Activated naive CD8-positive, alpha-beta T cell (primary cell): ENCODE data around the gene MAP1LC3B.
"Not testable (repeated sequence)": the region's sequence is repeated elsewhere in the genome, so short reads cannot be mapped to it uniquely, and the experiment has no call there.

Experiments
- H3K27ac Mint-ChIP-seq: one replicate; pipeline ENCODE4 v1.8.0; 2021; ENCODE audit warnings: mixed read lengths
- H3K27me3 Mint-ChIP-seq: one replicate; pipeline ENCODE4 v1.8.0; 2021; ENCODE audit warnings: mixed read lengths
- H3K36me3 Mint-ChIP-seq: one replicate; pipeline ENCODE4 v1.8.0; 2021; ENCODE audit warnings: mixed read lengths
- H3K4me1 Mint-ChIP-seq: one replicate; pipeline ENCODE4 v1.8.0; 2021; ENCODE audit warnings: low read depth, mixed read lengths
- H3K4me3 Mint-ChIP-seq: one replicate; pipeline ENCODE4 v1.8.0; 2021; ENCODE audit warnings: mild to moderate bottlenecking, mixed read lengths
- H3K9me3 Mint-ChIP-seq: one replicate; pipeline ENCODE4 v1.8.0; 2021; ENCODE audit warnings: low read depth, mixed read lengths

Gene MAP1LC3B

GRCh38 chr16:87368029-87368770, 23.9 kb upstream of the MAP1LC3B start:
- Mint-ChIP-seq H3K9me3 (no peaks in the 10 kb centered on the region), H3K27me3 (no peaks in the 10 kb centered on the region), H3K4me3 (no peak overlapping the region), H3K36me3 (peaks cover 5% of the 10 kb centered on the region), H3K27ac (peak overlapping the region; percentile 68), H3K4me1 (peaks cover 54% of the 10 kb centered on the region)

DNA sequence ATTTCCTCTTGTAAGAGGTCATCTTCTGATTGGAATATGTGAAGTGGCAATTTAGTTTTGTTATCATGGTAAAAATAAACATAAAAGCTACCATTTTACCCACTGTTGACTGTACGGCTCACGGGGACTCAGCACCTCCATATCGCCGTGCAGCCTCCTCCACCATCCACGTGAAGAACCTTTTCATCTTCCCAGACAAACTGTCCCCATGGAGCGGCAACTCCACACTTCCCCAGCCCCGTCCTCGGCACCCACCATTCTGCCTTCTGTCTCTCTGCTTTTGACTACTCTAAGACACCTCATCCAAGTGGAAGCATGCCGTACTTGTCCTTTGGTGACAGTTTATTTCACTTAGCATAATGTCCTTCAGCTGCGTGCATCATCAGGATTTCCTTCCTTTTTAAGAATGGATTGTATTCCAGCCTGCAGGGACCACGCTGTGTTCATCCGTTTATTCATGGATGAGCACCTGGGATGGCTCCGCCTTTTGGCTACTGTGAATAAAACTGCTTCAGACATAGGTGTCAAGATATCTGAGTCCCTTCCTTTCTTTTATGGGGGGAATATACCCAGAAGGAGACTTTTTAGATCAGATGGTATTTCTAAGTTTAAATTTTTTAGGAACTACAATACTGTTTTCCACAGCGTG, 22.9 kb upstream of the MAP1LC3B start:
- Mint-ChIP-seq H3K36me3 (peaks cover 2% of the 10 kb centered on the region), H3K4me1 (peaks cover 51% of the 10 kb centered on the region), H3K4me3 (no peak overlapping the region), H3K27me3 (no peaks in the 10 kb centered on the region), H3K27ac (no peak overlapping the region), H3K9me3 (no peaks in the 10 kb centered on the region)

DNA sequence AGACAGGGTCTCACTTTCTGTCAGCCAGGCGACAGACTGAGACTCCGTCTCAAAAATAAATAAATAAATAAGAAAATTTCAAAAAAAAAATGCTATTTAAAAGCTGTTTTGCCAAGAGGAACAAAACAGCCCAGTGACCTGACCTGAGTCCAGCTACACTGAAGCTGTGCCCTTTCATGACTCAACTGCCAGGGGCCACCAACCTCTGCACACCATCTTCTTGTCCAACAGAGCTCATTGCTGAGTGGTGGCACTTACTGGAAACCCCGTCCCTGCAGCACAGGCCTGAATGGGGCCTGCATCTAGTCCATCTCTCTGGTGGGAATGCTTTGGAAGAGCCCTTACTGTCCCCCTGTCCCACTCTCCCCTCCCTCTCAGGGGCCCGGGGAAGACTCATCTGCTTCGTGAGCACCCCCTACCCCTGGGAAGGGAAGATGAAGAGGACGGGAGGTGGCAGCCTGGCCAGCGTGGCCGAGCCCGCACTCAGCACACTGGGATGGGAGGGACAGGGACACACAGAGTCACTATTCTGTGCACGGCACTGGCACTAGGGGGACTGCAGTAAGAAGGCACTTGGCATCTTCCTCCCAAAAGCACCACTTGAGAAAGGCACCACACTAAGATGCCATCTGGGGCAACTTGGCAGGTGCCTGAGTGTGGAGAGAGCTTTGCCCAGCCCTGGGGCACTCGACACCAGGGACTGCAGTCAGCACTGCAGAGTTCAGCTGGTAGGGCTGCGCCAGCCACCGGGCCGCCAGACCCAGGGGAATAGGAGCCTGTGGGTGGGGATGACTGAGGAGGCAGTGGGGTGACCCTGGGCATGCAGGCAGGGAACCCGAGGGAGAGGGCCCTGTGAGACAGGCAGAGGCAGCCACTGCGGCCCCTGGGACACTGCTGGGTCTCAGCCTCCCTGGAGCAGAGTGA, 22.1 kb upstream of the MAP1LC3B start:
- peaks cover 2% of the 10 kb centered on the region for H3K36me3 Mint-ChIP-seq
- no peaks in the 10 kb centered on the region for H3K9me3 Mint-ChIP-seq
- H3K4me3 Mint-ChIP-seq, result no peak overlapping the region
- H3K27me3 Mint-ChIP-seq, result no peaks in the 10 kb centered on the region
- H3K4me1 Mint-ChIP-seq, result peaks cover 45% of the 10 kb centered on the region
- no peak overlapping the region for H3K27ac Mint-ChIP-seq

DNA sequence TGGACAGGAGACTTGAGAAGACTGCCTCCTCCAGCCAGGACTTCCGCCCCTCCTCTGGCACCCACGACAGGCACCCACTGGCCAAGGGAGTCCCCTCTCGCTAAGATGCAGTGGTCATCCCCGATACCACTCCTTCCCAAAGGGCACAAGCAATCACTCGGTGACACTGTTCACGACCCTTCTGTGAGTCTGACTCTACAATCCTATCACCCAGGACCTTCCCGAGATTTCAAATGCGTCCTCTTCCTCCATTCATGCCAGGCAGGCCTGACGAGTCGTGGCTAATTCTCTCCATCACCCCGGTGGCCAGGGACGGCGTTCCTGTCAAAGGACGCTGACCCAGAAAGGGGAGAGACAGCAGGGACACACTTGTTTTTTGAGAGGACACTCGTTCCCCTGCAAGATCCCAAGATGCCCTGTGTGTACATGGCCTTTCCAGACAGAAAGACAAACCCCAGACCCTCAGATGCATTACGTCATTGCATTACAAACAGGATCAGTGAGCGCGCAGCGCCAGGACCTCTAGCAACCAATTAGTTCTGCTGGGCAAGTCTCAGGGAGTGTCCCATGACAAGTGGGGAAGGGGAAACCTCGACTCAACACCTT, 20.8 kb upstream of the MAP1LC3B start:
- no peak overlapping the region for H3K27ac Mint-ChIP-seq
- H3K9me3 Mint-ChIP-seq, result no peaks in the 10 kb centered on the region
- H3K27me3 Mint-ChIP-seq, result no peaks in the 10 kb centered on the region
- H3K36me3 Mint-ChIP-seq, result peaks cover 2% of the 10 kb centered on the region
- no peak overlapping the region for H3K4me3 Mint-ChIP-seq
- H3K4me1 Mint-ChIP-seq, result peaks cover 50% of the 10 kb centered on the region

DNA sequence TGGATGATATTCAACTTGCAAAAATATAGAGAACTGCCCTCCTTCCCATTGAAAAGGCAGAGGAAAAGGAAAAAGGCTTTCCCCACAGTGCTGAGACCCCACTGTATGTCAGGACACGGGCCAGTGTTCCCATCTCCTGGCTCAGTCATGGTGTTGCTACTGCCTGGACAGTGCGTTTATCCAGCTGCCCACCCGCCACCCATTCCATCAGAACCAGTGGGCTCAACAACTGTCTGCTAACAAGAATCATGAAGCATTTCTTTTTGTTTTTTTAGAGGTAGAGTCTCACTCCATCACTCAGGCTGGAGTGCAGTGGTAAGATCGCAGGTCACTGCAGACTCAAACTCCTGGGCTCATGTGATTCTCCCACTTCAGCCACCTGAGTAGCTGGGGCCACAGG, 19.8 kb upstream of the MAP1LC3B start:
- Mint-ChIP-seq H3K27me3 (no peaks in the 10 kb centered on the region), H3K4me3 (no peak overlapping the region), H3K27ac (no peak overlapping the region), H3K9me3 (no peaks in the 10 kb centered on the region), H3K36me3 (peaks cover 2% of the 10 kb centered on the region), H3K4me1 (peaks cover 52% of the 10 kb centered on the region)

DNA sequence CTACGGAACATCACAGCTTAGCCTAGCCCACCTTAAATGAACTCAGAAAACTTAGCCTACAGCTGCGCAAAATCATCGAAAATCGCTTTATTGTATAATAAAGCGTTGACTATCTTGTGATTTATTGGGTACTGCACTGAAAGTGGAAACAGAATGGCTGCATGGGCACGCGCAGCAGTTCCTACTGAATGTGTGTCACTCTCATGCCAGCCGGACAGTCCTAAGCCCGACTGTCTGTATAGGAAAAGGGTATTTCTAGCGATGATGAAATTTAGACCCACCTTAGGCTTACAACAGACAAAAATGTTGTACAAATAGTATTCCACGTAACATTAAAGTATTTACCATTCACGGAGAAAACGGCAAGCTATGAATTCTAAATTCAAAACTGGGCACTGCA, 17.8 kb upstream of the MAP1LC3B start:
- H3K4me1 Mint-ChIP-seq, result peaks cover 46% of the 10 kb centered on the region
- peaks cover 2% of the 10 kb centered on the region for H3K36me3 Mint-ChIP-seq
- H3K27ac Mint-ChIP-seq, result no peak overlapping the region
- H3K4me3 Mint-ChIP-seq, result no peak overlapping the region
- no peaks in the 10 kb centered on the region for H3K27me3 Mint-ChIP-seq
- no peaks in the 10 kb centered on the region for H3K9me3 Mint-ChIP-seq

GRCh38 chr16:87375426-87376135, 16.6 kb upstream of the MAP1LC3B start:
- no peak overlapping the region for H3K27ac Mint-ChIP-seq
- no peaks in the 10 kb centered on the region for H3K27me3 Mint-ChIP-seq
- H3K4me1 Mint-ChIP-seq, result peaks cover 48% of the 10 kb centered on the region

GRCh38 chr16:87376660-87377059, 15.5 kb upstream of the MAP1LC3B start:
- no peaks in the 10 kb centered on the region for H3K27me3 Mint-ChIP-seq
- peaks cover 53% of the 10 kb centered on the region for H3K4me1 Mint-ChIP-seq
- no peaks in the 10 kb centered on the region for H3K9me3 Mint-ChIP-seq
- H3K4me3 Mint-ChIP-seq, result no peak overlapping the region
- H3K36me3 Mint-ChIP-seq, result peaks cover 4% of the 10 kb centered on the region
- no peak overlapping the region for H3K27ac Mint-ChIP-seq

More at GRCh38 chr16:87375426-87376135, 16.6 kb upstream of the MAP1LC3B start:
- no peak overlapping the region for H3K4me3 Mint-ChIP-seq
- no peaks in the 10 kb centered on the region for H3K9me3 Mint-ChIP-seq
- H3K36me3 Mint-ChIP-seq, result peaks cover 2% of the 10 kb centered on the region

DNA sequence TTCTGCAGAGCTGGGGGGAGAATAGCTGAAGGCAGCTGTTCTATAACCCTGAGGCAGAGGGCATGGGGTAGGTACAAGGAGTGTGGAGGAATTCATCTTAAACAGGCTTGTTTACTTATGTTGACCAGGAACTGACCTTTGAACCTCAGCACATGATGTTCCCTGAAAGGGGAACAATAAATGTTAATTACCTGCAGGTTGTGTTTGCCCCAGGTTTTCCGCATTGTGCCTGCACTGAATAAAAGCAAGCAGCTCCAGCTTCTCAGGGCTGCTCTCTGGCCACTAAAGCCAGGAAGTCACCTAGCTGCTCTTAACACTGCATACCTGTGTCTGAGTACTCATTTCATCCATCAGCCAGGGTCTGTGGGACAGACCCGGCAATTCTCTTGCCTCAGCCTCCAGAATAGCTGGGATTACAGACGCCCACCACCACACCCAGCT, 12.8 kb upstream of the MAP1LC3B start:
- not testable (repeated sequence) for H3K9me3 Mint-ChIP-seq, H3K36me3 Mint-ChIP-seq, H3K27me3 Mint-ChIP-seq, H3K4me3 Mint-ChIP-seq, H3K27ac Mint-ChIP-seq
- H3K4me1 Mint-ChIP-seq, result peaks cover 52% of the 10 kb centered on the region

- Mint-ChIP-seq H3K36me3 (peaks cover 2% of the 10 kb centered on the region), H3K9me3 (no peaks in the 10 kb centered on the region), H3K27me3 (no peaks in the 10 kb centered on the region), H3K27ac (peak overlapping the region; percentile 95), H3K4me3 (peak overlapping the region; percentile 89), H3K4me1 (peaks cover 51% of the 10 kb centered on the region)
These were observed 11.7 kb upstream of the MAP1LC3B start for GRCh38 chr16:87380403-87380802.

DNA sequence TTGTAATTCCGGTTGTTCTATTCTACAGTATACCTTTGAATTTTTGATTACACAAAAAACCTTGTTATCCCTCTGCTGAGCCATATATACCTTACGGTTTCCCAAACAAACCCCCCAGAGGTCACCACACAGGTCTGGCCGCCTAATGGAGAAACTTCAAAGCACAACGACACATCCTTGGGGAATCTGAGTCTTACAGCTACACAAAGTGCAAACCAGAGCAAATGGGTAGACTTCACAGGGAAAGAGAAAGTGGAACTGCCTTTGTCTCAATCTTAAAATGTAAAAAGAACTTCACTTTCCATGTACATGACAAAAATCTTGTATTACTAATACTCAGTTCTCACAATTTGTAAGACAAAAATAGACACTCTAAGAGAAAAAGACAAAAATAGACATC, 11.3 kb upstream of the MAP1LC3B start:
- Mint-ChIP-seq H3K27ac (peak overlapping the region; percentile 95), H3K9me3 (no peaks in the 10 kb centered on the region), H3K4me1 (peaks cover 50% of the 10 kb centered on the region), H3K36me3 (peaks cover 2% of the 10 kb centered on the region), H3K4me3 (peak overlapping the region; percentile 89), H3K27me3 (no peaks in the 10 kb centered on the region)

GRCh38 chr16:87382023-87382785, 9.9 kb upstream of the MAP1LC3B start:
- Mint-ChIP-seq H3K4me1 (peaks cover 48% of the 10 kb centered on the region), H3K4me3 (peak overlapping the region; percentile 89), H3K27ac (peak overlapping the region; percentile 83), H3K36me3 (peaks cover 2% of the 10 kb centered on the region), H3K9me3 (no peaks in the 10 kb centered on the region), H3K27me3 (no peaks in the 10 kb centered on the region)

DNA sequence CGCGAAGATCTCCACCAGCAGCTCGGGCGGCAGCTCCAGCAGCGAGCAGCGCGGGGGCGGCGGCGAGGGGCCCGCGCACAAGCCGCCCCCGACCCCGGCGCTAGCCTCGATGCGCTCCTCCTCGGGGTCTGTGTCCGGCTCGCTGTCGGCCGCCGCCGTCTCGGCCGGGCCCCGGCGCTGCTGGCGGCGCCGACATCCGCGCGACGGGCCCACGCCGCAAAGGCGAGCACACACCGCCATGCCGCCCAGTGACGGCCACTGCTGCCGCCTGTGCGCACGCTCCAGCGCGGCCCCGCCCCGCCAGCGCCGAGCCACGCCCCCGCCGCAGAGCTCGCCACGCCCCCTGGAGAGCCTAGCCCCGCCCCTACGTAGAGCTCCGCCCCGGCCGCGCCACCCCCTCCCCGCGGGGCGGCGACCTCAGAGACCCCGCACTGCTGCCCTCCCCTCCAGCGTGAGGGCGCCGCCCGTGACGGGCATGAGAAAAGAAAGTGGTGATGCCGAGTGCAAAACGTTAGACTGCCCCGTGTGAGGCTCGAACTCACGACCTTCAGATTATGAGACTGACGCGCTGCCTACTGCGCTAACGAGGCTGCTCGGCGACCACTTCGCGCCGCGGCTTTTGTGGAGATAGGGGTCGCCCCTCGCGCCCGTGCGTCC, 8.5 kb upstream of the MAP1LC3B start, which contains the start of gene FBXO31:
Gene FBXO31, minus strand, starts transcription at position 272 of the 657 bp plus-strand sequence. Its CDS starts 32 bp downstream, at position 240.
- Mint-ChIP-seq H3K9me3 (no peaks in the 10 kb centered on the region), H3K27ac (peak within 1 kb of the TSS; percentile 94), H3K4me3 (peak within 1 kb of the TSS; percentile 89), H3K27me3 (no peaks in the 10 kb centered on the region), H3K36me3 (peaks cover 2% of the 10 kb centered on the region), H3K4me1 (peaks cover 58% of the 10 kb centered on the region)
